Neutrophil (primary cell): ENCODE data around the gene TNFRSF6B.

Source experiments
- H3K27ac ChIP-seq: fragments of 200-600 bp; sonication (generic); 2 replicates; pipeline ENCODE4 v1.5.1; 2016; ENCODE audit warnings: mild to moderate bottlenecking, moderate library complexity
- H3K27me3 ChIP-seq: fragments of 200-600 bp; sonication (generic); 2 replicates; pipeline ENCODE4 v1.6.0; 2016; ENCODE audit warnings: mild to moderate bottlenecking
- H3K36me3 ChIP-seq: fragments of 200-600 bp; sonication (generic); 2 replicates; pipeline ENCODE4 v1.5.1; 2017
- H3K4me1 ChIP-seq, 2 experiments: fragments of 200-600 bp in 1 of 2; sonication (generic) in 1 of 2; 1 replicate in 1 of 2; 2 replicates in 1 of 2; pipeline versions ENCODE4 v1.5.1 to v1.6.1; 2013 to 2016; ENCODE audit warnings: low read depth in 1 of 2, low read length in 1 of 2, mild to moderate bottlenecking in 1 of 2, moderate library complexity in 1 of 2; ENCODE audit not compliant: control insufficient read depth in 1 of 2, insufficient read depth in 1 of 2
- H3K4me3 ChIP-seq, 2 experiments: fragments of 200-600 bp in 1 of 2; sonication (generic) in 1 of 2; 1 replicate in 1 of 2; 2 replicates in 1 of 2; pipeline ENCODE4 v1.5.1; 2013 to 2016; ENCODE audit warnings: low read depth in 1 of 2, low read length in 1 of 2, mild to moderate bottlenecking in 1 of 2, moderate library complexity in 1 of 2
- H3K9me3 ChIP-seq: fragments of 200-600 bp; sonication (generic); 2 replicates; pipeline ENCODE4 v1.5.1; 2016
- CTCF ChIP-seq: fragments of 200-600 bp; sonication (generic); IDR thresholded peaks from 2 replicates; pipeline ENCODE4 v1.5.1; 2016; ENCODE audit warnings: antibody characterized with exemption

The TNFRSF6B gene

GRCh38 chr20:63731410-63731809, 35.0 kb downstream of the TNFRSF6B start:
- H3K27ac ChIP-seq, result no peak overlapping the region
- no peak overlapping the region for H3K4me3 ChIP-seq
- H3K27me3 ChIP-seq, result peaks cover 11% of the 10 kb centered on the region
- H3K4me1 ChIP-seq, result peaks cover 11 to 12% of the 10 kb centered on the region in 2 experiments
- peaks cover 40% of the 10 kb centered on the region for H3K36me3 ChIP-seq
- no peak for TF ChIP-seq CTCF
- H3K9me3 ChIP-seq, result no peaks in the 10 kb centered on the region

- H3K27ac ChIP-seq, result no peak overlapping the region
- H3K27me3 ChIP-seq, result peaks cover 21% of the 10 kb centered on the region
- H3K4me1 ChIP-seq, result peaks cover 17% of the 10 kb centered on the region in 2 experiments
- H3K4me3 ChIP-seq, result no peak overlapping the region
- no peaks in the 10 kb centered on the region for H3K9me3 ChIP-seq
- peaks cover 42% of the 10 kb centered on the region for H3K36me3 ChIP-seq
- no peak for TF ChIP-seq CTCF
Measured at GRCh38 chr20:63732118-63733095, 36.0 kb downstream of the TNFRSF6B start.

GRCh38 chr20:63733117-63733516, 36.7 kb downstream of the TNFRSF6B start:
- Histone ChIP-seq H3K9me3 (no peaks in the 10 kb centered on the region), H3K4me1 (peaks cover 18 to 24% of the 10 kb centered on the region in 2 experiments), H3K4me3 (no peak overlapping the region), H3K27me3 (peaks cover 28% of the 10 kb centered on the region), H3K36me3 (peaks cover 42% of the 10 kb centered on the region), H3K27ac (no peak overlapping the region)
- TF ChIP-seq CTCF, result no peak

- Histone ChIP-seq H3K9me3 (no peaks in the 10 kb centered on the region), H3K27me3 (peaks cover 33% of the 10 kb centered on the region), H3K27ac (no peak overlapping the region), H3K36me3 (peaks cover 42% of the 10 kb centered on the region), H3K4me1 (peaks cover 23 to 29% of the 10 kb centered on the region in 2 experiments), H3K4me3 (no peak overlapping the region)
- no peak for TF ChIP-seq CTCF
Measured at GRCh38 chr20:63733579-63734081, 37.2 kb downstream of the TNFRSF6B start.

GRCh38 chr20:63734111-63734945, 37.9 kb downstream of the TNFRSF6B start:
- H3K27me3 ChIP-seq, result peaks cover 40% of the 10 kb centered on the region
- H3K36me3 ChIP-seq, result peaks cover 42% of the 10 kb centered on the region
- no peak overlapping the region for H3K27ac ChIP-seq
- H3K4me3 ChIP-seq, result no peak overlapping the region
- no peak for TF ChIP-seq CTCF
- no peaks in the 10 kb centered on the region for H3K9me3 ChIP-seq
- peaks cover 30 to 36% of the 10 kb centered on the region in 2 experiments for H3K4me1 ChIP-seq
